GOT3 (cell line): ENCODE measurements around the gene PRKG1.

ENCODE experiments used
- DNase-seq: peaks from one replicate; lab custom pipeline; 2025; ENCODE audit warnings: mixed read lengths; lab: John Stamatoyannopoulos, UW

PRKG1 gene

GRCh38 chr10:51804866-51805265 is 730.6 kb downstream of the PRKG1 start:
- DNase-seq: no peak

GRCh38 chr10:51806079-51806835 is 732.0 kb downstream of the PRKG1 start:
- DNase-seq: no peak

GRCh38 chr10:51808187-51808586 is 733.9 kb downstream of the PRKG1 start:
- DNase-seq: no peak

GRCh38 chr10:51815723-51816122 is 741.4 kb downstream of the PRKG1 start:
- no peak for DNase-seq

GRCh38 chr10:51821045-51821444 is 746.8 kb downstream of the PRKG1 start:
- no peak for DNase-seq

DNA sequence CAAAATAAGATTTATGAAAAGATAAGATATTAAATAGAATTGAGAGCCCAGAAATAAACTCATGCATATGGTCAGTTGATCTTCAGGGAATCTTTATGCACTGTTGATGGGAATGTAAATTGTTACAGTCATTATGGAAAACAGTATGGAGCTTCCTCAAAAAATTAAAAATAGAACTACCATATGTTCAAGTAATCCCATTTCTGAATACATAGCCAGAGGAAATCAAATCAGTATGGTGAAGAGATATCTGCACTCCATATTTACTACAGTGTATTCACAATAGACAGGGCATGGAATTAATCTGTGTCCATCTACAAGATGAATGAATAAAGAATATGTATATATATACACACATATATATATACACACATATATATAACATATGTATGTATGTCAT is 747.5 kb downstream of the PRKG1 start:
- DNase-seq: no peak

- DNase-seq: no peak
Observed at GRCh38 chr10:51832652-51833383, 758.5 kb downstream of the PRKG1 start.

- DNase-seq: no peak
Observed at GRCh38 chr10:51834548-51834947, 760.3 kb downstream of the PRKG1 start.

DNA sequence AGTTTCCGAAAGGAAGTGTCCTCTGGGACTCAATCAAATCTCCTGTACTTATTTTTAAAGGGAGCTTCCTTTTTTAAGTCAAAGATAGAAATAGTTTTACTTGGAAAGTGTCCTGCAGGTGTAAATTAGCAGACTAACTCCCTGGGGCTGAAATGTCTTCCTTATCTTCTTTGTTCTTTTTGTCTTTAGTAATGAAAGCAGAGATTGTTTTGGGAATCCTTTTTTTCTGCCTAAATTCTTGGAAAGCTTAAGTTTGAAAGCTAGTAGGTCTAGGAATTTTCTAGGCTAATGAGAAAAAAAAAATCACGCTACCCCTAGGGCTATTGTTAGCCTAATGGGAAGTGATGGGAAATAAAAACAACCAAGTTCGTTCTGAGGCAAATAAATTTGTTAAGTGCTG is 764.2 kb downstream of the PRKG1 start:
- DNase-seq: no peak

- no peak for DNase-seq
Observed at GRCh38 chr10:51843966-51844365, 769.7 kb downstream of the PRKG1 start.

DNA sequence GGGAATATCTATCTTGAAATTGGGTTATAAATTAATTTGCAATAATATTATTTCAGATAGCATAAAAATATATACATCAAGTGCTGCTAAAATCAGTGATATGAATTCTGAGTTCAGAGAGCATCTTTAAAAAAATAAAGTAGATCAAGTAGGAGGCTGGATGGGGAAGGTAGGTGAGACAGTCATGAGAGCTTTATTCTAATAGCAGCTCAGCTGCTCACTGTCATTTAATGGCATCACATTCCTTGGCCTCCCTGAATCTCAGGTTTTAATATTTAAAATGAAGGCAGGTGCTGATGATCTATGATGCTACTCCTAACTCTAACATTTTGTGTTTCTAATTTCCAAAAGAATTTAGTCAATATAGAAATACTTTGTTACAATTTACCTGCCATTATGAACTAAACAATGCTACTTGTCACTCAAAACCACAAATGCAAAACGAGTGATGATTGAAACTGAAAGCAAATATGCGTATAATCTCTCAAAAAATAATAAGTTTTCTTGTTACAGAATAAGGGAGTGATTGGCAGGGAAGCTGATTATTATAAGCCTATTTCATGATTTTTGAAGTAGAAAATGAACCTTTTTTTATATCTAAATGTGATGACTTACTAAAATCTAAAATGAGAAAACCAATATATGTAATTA is 772.7 kb downstream of the PRKG1 start:
- DNase-seq: no peak

DNA sequence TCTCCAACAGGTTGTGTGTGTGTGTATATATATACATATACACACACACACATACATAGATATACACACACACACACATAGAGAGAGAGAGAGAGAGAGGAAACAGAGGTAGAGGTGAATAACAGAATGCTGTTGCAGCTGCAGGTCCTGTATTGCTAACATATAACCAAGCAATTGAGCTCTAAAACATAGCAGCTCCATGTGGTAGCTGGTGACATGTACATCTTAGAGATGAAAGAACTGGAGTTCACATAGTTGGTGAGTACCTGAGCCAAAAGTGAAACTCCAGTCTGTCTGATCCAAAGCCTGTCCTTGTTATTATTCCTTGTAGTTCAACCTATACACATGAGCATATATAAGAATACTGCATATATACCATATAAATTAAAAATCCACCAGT is 778.0 kb downstream of the PRKG1 start:
- no peak for DNase-seq

- DNase-seq: no peak
Observed at GRCh38 chr10:51857305-51857704, 783.0 kb downstream of the PRKG1 start.

DNA sequence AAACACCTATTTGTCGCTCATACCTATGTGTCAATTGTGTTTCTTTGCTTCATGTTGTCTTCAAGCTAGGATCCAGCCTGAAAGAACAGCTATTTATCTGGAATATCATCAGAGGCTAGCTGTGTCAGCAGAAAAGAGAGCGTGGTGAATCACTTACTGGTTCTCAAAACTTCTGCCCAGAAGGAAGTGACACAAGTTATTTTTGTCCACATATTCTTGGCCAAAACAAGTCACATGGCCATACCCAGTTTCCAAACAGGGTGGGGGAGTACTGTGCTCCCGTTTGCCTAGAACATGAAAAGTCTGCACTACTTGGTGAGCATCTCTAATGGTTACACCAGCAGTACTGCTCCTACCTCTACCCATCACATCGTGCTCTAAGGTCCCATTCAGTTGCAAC is 786.0 kb downstream of the PRKG1 start:
- no peak for DNase-seq

DNA sequence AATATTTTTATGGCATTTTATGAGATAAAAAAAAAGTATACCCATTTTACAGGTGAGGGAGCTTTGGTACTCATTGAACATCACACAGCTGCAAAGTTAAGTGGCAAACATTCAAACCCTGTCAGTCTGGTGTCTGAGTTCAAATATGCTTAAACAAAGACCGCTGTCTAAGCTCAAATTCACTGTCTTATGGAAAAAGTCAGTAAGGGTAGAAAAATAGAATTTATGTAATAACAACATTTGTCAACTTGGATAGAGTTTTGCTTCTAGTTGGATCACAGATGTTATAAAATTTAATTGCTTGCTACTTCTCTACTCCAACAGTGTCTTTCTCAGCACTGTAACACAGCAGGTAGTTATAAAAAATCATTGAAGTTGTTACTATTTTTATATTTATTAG is 786.8 kb downstream of the PRKG1 start:
- DNase-seq: no peak

DNA sequence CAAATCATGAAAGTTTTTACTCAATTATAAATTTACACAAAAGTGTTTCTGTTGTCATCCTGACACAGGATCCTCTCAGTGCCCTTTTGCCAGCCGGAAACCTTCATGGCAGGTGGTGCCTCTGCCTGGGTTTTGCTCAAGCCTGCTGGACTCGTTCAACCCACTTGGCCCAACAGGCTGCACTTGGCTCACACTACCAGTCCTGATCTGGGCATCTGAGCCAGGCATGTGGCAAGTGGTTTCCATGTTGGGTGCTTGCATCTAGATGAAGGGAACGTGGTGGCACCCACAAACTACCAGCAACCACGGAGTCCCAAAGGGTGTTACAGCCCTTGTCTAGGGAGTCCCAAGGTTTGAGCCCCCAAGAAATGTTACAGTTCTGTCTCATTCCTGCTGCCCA is 787.4 kb downstream of the PRKG1 start:
- no peak for DNase-seq

DNA sequence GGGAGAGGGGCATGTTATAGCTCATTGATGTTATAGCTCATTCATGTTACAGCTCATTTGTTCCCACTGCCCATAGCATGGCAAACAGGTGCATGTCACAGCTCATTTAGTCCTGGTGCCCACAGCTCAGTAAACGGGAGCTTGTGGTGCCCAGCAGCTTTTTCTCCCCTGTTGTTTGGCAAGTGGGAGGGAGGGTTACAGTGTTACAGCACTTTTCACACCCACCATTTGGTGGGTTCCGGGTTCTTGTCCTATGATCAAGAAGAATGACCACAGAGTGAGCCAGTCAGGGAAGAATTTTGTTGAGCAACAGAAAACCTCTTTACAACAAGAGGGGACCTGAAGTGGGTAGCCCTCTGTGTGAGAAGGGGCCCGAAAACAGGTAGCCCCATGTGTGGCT is 787.9 kb downstream of the PRKG1 start:
- no peak for DNase-seq

DNA sequence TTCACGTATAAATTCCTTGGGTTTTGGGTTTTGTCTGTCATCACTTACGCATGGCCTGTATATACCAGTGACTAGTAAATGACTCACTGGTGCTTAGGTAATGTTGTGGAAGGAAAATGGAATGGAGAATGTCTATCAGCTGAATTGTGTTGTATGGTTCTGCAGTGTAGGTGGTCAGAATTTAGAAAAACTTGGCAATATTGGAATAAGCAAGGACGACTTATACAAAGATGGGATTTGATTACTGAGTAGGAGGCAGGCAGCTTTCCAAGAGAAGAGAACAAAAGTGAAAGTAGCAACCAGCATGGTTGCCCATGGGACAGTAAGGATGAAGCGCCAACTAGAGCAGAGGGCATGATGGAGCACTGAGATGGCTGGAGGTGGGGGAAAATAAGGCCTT is 793.7 kb downstream of the PRKG1 start:
- DNase-seq: no peak

- DNase-seq: no peak
Observed at GRCh38 chr10:51874131-51874530, 799.8 kb downstream of the PRKG1 start.

GRCh38 chr10:51875610-51876009 is 801.3 kb downstream of the PRKG1 start:
- no peak for DNase-seq

DNA sequence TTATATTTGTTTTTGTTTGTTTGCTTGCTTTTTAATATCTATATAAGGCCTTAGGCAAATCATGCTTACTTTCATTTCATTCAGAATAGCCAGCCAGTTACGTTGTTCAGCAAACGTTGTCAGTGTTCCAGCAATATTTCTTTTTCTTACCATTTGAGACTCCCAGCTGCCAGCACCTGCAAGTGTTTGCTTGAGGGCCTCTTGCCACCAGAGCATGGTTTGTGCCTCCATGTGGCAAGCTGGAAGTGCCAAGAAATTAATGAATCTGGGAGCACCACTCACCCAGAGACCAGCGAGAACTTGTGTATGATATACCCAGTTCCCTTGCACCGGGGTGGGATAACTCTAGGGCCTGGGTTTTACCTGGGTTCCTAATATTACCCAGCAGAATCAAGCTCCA is 802.2 kb downstream of the PRKG1 start:
- no peak for DNase-seq

DNA sequence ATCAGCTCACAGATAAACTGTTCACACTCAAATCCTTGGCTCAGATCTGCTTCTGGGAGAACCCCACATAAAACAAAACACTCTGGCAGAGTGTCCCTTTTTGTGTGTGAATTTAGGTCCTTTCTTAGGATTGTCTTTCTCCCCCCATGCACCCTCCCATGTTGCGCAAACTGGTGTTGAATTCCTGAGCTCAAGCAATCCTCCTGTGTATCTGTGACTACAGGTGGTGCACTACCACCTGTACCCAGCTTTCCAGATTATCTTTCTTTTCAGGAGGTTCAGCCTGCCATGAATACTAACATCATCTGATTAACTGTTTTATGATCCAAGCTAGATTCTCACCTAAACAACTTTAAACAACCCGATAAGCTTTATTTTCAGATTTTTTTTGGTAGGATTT is 802.7 kb downstream of the PRKG1 start:
- DNase-seq: no peak

GRCh38 chr10:51877636-51878035 is 803.3 kb downstream of the PRKG1 start:
- no peak for DNase-seq
